ENCODE data around the gene TSPAN18.
A peak's percentile ranks its signal among the peaks of the same experiment; 100 is the strongest.

The TSPAN18 gene

DNA sequence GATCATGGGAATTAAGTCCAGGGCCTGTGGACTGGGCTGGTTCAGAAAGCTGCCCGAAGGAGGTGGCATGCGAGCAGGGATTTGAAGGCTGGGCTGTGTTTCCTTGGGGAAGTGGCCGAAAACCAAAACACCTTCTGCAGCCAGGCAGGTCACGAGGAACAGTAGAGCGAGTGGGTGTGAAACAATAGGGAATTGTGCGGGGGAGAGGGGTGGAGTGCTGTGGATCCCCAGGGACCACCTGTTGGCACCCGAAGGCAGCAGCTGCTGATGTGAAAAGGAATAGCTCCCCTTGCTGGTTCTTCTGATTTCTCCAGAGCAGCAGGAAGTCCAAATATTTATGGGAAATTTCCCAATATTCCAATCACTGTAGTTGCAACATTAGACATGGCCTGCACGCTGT, 199.3 kb downstream of the TSPAN18 start:
- no peak for DNase-seq (ENCODE audit: extremely low spot score, insufficient read length, low read depth)
- FAIRE-seq, result no peak

GRCh38 chr11:44927174-44927661, 200.5 kb downstream of the TSPAN18 start:
- DNase-seq (ENCODE audit: extremely low spot score, insufficient read length, low read depth) (peak; percentile 36), FAIRE-seq (no peak)

GRCh38 chr11:44928144-44928543, 201.4 kb downstream of the TSPAN18 start:
- FAIRE-seq (no peak), DNase-seq (ENCODE audit: extremely low spot score, insufficient read length, low read depth) (no peak)

GRCh38 chr11:44928816-44929215, 202.1 kb downstream of the TSPAN18 start:
- no peak for DNase-seq (ENCODE audit: extremely low spot score, insufficient read length, low read depth)
- no peak for FAIRE-seq

DNA sequence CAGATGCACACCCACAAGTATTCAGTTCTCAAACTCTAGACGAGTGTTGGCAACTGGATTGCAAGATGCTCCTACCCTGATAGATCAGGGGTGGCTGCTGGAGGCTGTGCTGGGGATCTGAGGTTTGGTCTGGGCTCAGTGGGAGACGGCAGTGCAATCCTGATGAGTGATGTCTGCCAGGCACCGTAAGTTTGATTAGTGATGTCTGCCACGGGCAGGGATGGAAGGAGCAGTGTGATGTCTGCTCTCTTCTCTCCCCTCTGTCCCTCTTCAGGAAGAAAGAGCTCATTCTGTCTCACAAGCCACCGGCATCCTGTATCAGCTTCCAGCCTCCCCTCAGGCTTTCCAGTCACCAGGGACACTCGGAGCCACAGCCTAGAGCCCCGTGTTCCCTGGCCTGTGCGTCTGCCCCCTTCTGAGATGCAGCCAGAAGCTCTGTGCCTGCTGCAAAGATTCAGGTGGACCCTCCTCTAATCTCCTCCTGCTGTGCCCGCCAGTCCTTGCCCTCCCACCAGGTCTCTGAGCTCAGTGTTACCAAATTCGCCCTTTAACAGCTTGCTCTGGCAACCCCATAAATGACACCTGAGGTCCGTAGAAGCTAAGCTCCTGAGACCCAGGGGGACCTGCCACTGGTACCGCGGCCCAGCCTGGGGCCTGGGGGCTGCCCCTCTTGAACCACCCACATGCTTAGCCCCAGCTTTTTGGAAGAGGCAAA, 204.0 kb downstream of the TSPAN18 start:
- DNase-seq (ENCODE audit: extremely low spot score, insufficient read length, low read depth), result no peak
- no peak for FAIRE-seq

DNA sequence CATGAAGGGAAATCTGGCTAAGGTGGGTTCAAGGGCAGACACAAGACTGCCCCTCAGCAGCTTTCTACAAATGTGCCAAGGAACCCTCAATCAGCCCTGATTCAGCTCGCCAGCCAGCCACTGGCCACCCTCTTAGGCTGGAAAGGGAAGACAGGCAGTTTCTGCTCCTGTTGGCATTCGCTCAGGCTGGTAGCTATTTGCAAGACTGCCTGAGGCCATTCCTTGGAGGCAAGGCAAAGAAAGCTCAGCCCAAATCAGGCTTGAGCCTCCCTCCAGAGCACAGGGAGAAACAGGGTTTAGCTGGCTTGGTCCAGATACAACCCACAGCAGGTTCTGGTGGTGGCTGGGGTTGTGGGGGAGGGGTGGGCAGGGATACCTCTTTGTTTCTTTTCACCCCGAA, 204.7 kb downstream of the TSPAN18 start:
- FAIRE-seq, result no peak

DNA sequence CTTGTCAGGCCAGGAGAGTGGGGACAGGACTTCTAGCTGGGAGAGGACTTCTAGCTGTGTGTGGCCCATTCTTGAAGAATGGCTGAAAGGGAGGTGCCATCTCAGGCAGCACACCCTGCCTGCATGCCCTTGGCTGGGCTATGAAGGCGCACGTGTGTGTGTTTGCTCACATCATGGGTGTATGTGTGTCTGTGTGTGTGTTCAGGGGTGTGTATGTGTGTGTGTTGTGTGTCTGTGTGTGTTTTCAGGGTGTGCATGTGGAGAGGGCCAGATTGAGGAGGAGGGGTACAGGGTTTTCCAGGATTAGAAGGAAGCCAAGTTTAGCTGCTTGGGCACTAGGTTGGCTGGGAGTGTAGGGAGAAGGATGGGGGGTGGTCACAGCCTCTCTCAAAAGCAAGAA, 207.3 kb downstream of the TSPAN18 start:
- DNase-seq (ENCODE audit: extremely low spot score, insufficient read length, low read depth) (no peak), FAIRE-seq (no peak)

More for the DNA sequence above, 204.7 kb downstream of the TSPAN18 start:
- no peak for DNase-seq (ENCODE audit: extremely low spot score, insufficient read length, low read depth)

DNA sequence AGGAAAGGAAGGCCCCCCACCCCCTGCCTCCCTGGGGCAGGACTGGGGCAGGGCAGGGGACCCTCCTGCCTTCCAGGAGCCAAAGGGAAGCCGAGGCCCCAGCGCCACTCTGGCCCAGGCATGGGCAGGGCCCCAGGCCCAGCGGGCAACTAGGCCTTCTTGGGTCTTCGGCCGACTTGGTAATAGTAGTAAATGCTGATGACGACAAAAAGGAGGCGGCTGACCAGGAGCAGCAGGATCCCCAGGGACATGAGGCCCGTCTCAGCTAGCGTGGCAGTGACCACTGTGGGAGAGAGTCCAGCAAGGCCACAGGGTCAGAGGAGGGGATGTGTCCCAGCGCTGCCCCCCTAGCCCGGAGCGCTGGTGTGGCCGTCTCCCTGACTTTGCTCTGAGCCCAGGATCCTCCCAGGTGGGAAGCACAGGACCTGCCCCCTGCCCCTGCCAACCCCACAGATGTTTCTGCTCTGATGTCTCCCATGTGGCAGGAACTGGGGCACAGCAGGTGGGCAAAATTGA, 208.0 kb downstream of the TSPAN18 start:
- FAIRE-seq (no peak), DNase-seq (ENCODE audit: extremely low spot score, insufficient read length, low read depth) (no peak)

DNA sequence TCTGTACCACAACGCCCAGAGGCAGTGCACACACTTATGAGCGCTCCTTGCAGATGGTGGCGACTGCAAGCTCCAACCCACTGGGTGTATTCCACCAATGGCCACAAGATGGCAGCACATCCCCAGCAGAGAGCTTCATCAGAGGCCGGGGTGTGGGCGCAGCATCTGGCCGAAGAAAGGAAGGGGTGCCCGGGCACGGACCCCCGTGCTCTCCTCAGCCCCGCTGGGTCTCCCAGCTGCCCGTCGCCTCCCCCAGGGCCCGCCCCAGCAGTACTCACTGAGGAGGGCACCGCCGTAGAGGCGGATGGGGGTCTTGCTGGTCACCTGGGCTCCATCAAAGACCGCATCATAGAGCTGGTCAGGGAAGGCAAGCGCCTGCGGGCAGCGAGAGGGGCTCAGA, 209.8 kb downstream of the TSPAN18 start:
- peak; percentile 78 for FAIRE-seq
- DNase-seq (ENCODE audit: extremely low spot score, insufficient read length, low read depth), result peak; percentile 54

DNA sequence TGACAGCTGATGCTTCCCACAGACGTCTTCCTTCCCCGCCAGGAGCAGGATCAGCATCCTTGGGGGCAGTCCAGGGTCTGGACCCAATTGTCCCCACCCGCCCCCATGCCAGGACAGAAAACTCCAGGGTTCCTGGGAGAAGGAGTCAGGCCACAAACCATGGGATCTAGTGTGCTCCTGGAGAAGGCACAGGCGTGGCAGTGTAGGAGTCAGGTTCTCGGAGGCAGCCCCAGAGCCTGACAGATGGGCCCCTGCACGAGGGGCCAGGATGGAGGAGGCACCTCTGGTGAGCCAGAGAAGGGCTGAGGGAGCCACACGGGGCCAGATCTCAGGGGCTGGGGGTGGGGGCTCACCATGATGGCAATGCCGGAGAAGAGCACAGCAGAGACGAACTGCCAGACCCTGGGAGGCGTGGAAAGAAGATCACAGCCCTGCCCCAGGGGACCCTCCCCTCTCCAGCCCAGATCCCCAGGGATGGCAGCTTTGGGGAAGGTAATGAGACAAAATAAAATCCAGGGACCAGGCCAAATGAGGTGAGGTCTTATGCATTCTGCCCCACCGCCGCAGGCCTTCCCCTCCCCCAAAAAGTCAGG, 210.3 kb downstream of the TSPAN18 start:
- no peak for FAIRE-seq
- DNase-seq (ENCODE audit: extremely low spot score, insufficient read length, low read depth), result no peak

DNA sequence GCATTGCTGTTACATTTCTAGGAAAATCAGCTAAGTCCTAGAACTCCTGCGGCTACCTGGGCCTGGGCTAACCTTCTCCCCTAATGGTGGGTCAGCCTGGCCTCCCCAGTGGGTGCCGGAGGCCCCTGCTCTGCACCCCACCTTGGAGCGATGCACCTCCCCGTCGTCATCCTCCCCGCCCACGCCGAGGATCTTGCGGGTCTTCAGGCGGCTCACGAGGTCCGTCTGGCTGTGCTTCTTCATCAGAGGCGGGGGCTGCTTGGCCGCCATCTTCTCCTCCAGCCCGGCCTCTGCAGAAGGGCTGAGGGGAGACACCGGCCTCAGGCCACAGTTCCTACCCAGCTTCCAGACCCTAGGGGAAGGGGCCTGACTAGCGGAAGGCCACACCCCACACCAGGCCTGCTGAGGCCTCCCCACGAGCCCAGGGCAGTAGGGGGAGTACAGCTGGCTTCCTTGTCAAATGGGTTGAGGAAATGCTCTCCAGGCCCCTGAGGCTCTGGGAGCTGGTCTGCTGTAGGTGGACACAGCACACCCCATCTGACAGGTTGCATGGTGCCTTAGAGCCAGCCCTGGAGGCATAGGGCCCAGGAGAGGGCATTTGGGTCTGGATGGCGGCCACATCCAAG, 211.4 kb downstream of the TSPAN18 start:
- FAIRE-seq (no peak), DNase-seq (ENCODE audit: extremely low spot score, insufficient read length, low read depth) (no peak)

DNA sequence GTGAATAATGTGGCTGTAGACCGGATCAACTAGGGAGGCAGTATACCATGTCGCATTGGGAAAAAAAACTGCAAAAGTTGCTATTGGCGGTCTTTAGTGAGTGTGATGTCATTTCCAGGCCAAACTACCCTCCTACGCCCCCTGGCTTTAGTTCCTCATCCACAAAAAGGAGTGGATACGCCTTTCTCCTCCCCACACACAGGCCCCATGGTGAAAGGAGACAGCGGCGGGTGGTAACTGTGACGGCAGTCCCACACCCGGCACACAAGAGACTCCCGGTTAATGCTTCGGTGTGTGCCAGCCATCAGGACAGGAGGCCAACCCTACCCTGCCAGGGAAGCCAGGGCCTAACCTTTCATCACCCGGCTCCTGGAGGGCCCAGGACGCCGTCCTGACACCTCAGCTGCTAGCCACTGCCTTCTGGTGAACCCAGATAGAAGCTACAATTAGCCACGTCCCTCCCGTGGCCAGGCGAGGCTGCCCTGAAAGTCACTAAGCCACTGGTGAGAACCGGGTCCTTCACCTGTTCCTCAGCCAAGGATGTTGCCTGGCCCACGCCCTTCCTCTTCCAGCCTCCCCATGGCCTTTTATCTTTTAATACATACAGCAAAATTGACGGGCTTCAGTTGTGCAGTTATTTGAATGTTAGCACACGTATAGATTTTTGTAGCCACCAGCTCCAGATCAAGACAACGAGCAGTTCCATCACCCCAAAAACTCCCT, 213.1 kb downstream of the TSPAN18 start:
- DNase-seq (ENCODE audit: extremely low spot score, insufficient read length, low read depth) (no peak), FAIRE-seq (no peak)

DNA sequence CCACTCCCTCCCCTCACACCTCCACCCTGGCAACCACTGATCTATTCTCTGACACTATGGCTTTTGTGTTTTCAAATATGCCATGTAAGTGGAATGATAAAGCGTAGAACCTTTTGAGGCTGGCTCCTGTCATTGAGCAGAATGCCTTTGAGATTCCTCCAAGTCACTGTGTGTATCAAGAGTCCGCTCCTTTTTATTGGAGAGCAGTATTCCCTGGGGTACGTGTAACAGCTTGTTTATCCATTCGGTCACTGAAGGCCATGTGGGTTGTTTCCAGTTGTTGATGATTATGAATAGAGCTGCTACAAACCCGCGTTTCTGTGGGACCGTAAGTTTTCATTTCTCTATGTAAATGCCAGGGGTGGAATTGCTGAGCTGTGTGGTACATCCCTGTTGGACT, 213.6 kb downstream of the TSPAN18 start:
- FAIRE-seq (no peak), DNase-seq (ENCODE audit: extremely low spot score, insufficient read length, low read depth) (no peak)

DNA sequence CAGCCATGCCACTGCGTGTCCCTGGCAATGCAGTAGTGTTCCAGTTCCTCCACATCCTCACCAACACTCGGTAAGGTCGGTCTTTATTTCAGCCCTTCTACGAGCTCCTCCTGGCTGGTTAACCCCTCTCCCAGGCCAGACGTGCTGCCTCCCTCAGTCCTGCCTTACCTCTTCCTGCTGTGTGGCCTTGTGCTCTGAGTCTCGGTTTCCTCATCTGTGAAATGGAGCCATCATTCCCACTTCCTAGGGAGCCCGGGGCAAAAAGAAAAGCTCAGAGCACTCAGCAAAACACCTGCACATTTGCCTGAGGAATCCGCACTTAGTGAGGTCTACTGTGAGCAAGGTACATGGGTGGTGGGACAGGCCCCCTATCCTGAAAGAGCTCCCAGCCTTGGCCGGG, 214.1 kb downstream of the TSPAN18 start:
- DNase-seq (ENCODE audit: extremely low spot score, insufficient read length, low read depth), result no peak
- FAIRE-seq, result no peak

GRCh38 chr11:44941259-44942021, 214.7 kb downstream of the TSPAN18 start:
- FAIRE-seq, result no peak
- no peak for DNase-seq (ENCODE audit: extremely low spot score, insufficient read length, low read depth)

GRCh38 chr11:44942029-44942955, 215.5 kb downstream of the TSPAN18 start:
- no peak for FAIRE-seq
- DNase-seq (ENCODE audit: extremely low spot score, insufficient read length, low read depth), result no peak

DNA sequence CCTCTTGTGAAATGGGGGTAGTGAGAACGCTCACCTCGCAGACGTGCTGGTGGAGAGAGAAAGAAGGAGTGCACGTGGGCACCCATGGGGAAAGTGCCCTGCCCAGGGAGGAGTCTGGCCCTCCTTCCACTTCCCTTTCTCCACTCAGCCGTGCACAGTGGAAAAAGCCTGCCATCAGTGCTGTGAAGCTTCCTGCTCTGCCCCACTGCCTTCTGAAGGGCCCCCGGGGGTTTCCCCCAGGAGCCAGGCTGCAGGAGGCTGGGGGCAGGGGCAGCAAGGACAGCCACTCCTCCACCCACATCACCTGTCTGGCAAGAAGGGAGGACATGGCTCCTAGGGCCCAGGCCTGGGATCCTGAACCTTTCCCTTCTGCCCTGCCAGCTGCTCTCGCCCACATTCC, 216.4 kb downstream of the TSPAN18 start:
- no peak for FAIRE-seq
- DNase-seq (ENCODE audit: extremely low spot score, insufficient read length, low read depth), result no peak

DNA sequence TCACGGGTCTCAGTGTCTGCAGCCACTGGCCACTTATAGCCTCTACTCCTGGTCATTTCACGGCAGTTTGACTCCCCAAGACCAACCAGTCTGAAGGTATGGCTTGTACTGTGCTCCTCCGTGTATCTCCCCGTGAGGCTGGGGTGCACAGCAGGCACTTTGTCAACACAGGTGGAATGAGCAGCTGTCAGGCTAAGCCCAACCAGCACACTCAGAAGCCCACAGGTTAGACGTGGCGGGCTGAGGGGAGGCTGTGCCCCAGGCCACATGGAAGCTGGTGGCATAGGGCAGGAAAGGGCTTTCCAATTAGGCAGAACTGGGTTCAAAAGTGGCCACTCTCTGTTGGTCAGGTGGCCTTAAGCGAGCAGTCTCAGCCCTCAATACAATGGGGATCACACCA, 216.9 kb downstream of the TSPAN18 start:
- DNase-seq (ENCODE audit: extremely low spot score, insufficient read length, low read depth) (no peak), FAIRE-seq (no peak)

Measured in GM18507 (cell line).